CD8-positive, alpha-beta memory T cell (primary cell): ENCODE measurements around the gene UBQLN4. TPM values are rescaled to one million over a fixed set of nuclear protein-coding genes. Genes with fewer than 3 reads are reported as not detected.
A peak's percentile ranks its signal among the peaks of the same experiment; 100 is the strongest.

ENCODE experiments used
- CTCF ChIA-PET: fragments of 350-600 bp; sonication (Branson Sonifier 250); formaldehyde crosslinking; loops from one replicate; lab custom pipeline; 2021; ENCODE audit warnings: antibody characterized with exemption; lab: Charles Lee
- POLR2A ChIA-PET: fragments of 350-600 bp; sonication (Branson Sonifier 250); formaldehyde crosslinking; loops from one replicate; lab custom pipeline; 2021; ENCODE audit warnings: antibody characterized with exemption; lab: Charles Lee
- DNase-seq, 5 donors: peaks; one replicate each; pipeline versions ENCODE4 v3.0.0 to v3.0.0-alpha.2; 2020 to 2022; ENCODE audit warnings: mixed read lengths in 1 of 5
- H3K27ac ChIP-seq: one replicate; pipeline ENCODE4 v1.7.0; 2013; ENCODE audit warnings: low read depth, mild to moderate bottlenecking, low read length, moderate library complexity
- H3K27me3 ChIP-seq: 2 replicates; pipeline ENCODE4 v1.7.0; 2013; ENCODE audit warnings: low read length, mild to moderate bottlenecking; ENCODE audit not compliant: insufficient read depth, poor library complexity, severe bottlenecking
- H3K36me3 ChIP-seq: 2 replicates; pipeline ENCODE4 v1.7.0; 2013; ENCODE audit warnings: mild to moderate bottlenecking, low read length, moderate library complexity; ENCODE audit not compliant: insufficient read depth
- H3K4me1 ChIP-seq: 2 replicates; pipeline ENCODE4 v1.7.0; 2013; ENCODE audit warnings: mild to moderate bottlenecking, low read length, moderate library complexity; ENCODE audit not compliant: insufficient read depth
- H3K4me3 ChIP-seq: 2 replicates; pipeline ENCODE4 v1.7.0; 2013; ENCODE audit warnings: mild to moderate bottlenecking, low read length
- H3K9me3 ChIP-seq: 2 replicates; pipeline ENCODE4 v1.7.0; 2013; ENCODE audit warnings: mild to moderate bottlenecking, low read length
- H3K27ac Mint-ChIP-seq, 8 donors: one replicate each; pipeline ENCODE4 v1.8.0; 2020 to 2021; ENCODE audit warnings: mixed read lengths in 8 of 8, mild to moderate bottlenecking in 6 of 8, inconsistent platforms in 3 of 8, moderate library complexity in 3 of 8
- H3K27me3 Mint-ChIP-seq, 2 donors: one replicate each; pipeline ENCODE4 v1.8.0; 2020 to 2021; ENCODE audit warnings: mixed read lengths in 2 of 2, mild to moderate bottlenecking in 1 of 2, moderate library complexity in 1 of 2
- H3K36me3 Mint-ChIP-seq, 3 donors: one replicate each; pipeline ENCODE4 v1.8.0; 2020 to 2021; ENCODE audit warnings: mixed read lengths in 3 of 3, inconsistent platforms in 1 of 3, mild to moderate bottlenecking in 1 of 3
- H3K4me1 Mint-ChIP-seq, 3 donors: one replicate each; pipeline ENCODE4 v1.8.0; 2020 to 2021; ENCODE audit warnings: mixed read lengths in 3 of 3, inconsistent platforms in 1 of 3, mild to moderate bottlenecking in 1 of 3
- H3K4me3 Mint-ChIP-seq, 7 donors: one replicate each; pipeline ENCODE4 v1.8.0; 2020 to 2021; ENCODE audit warnings: mixed read lengths in 7 of 7, mild to moderate bottlenecking in 6 of 7, moderate library complexity in 4 of 7, inconsistent platforms in 2 of 7
- H3K9me3 Mint-ChIP-seq, 5 donors: one replicate each; pipeline ENCODE4 v1.8.0; 2020 to 2022; ENCODE audit warnings: mixed read lengths in 5 of 5, mild to moderate bottlenecking in 3 of 5, moderate library complexity in 2 of 5, inconsistent platforms in 1 of 5
- polyA plus RNA-seq: library from polyadenylated mRNA; unstranded; fragments of 300-500 nt; fragmentation: Illumina TruSeq; gene quantifications from one replicate; pipeline ENCODE4 v1.2.3, GENCODE V29; 2021
- total RNA-seq, 2 experiments: library from RNA; stranded (reverse); gene quantifications; one replicate each; pipeline ENCODE4 v1.2.3, GENCODE V29; 2021

Gene UBQLN4
- total and polyA plus RNA-seq, 3 experiments from 2014 or later: 15.6 to 61.9 (median 59.4) TPM

- no peaks in the 10 kb centered on the region for H3K36me3 ChIP-seq
- CTCF ChIA-PET: interaction anchor here (0.9 to 2.1 kb wide), 12 partner anchors 16 to 174 kb away, joined by 3 to 7 read pairs (median 3); partner anchors contain the start of gene KHDC4
These were observed 12.3 kb upstream of the UBQLN4 start for GRCh38 chr1:156065871-156066270.

GRCh38 chr1:156065212-156065611 lies 11.6 kb upstream of the UBQLN4 start:
- H3K4me3 ChIP-seq: no peak overlapping the region
- no peaks in the 10 kb centered on the region for H3K9me3 ChIP-seq
- POLR2A ChIA-PET: no interaction called here
- Mint-ChIP-seq H3K4me3 (peak overlapping the region in 1 of 7 donors; percentile 1), H3K27me3 (no peaks in the 10 kb centered on the region), H3K4me1 (peaks cover 3 to 7% (median 5%) of the 10 kb centered on the region in 3 donors), H3K36me3 (no peaks in the 10 kb centered on the region), H3K9me3 (no peaks in the 10 kb centered on the region), H3K27ac (peak overlapping the region in 3 of 8 donors; percentile 18 to 64 (median 41))
- no peaks in the 10 kb centered on the region for H3K36me3 ChIP-seq
- no peaks in the 10 kb centered on the region for H3K27me3 ChIP-seq
- CTCF ChIA-PET: interaction anchor here (0.9 to 2.1 kb wide), 5 partner anchors 16 to 127 kb away, joined by 3 to 6 read pairs (median 3); no protein-coding TSS in a partner anchor
- no peak for DNase-seq
- no peaks in the 10 kb centered on the region for H3K4me1 ChIP-seq
- no peak overlapping the region for H3K27ac ChIP-seq

More at GRCh38 chr1:156065871-156066270, 12.3 kb upstream of the UBQLN4 start:
- no peak overlapping the region for H3K27ac ChIP-seq
- no peaks in the 10 kb centered on the region for H3K27me3 ChIP-seq
- DNase-seq: no peak
- Mint-ChIP-seq H3K27ac (peak overlapping the region in 1 of 8 donors; percentile 33), H3K27me3 (no peaks in the 10 kb centered on the region), H3K4me1 (peaks cover 3 to 7% (median 5%) of the 10 kb centered on the region in 3 donors), H3K4me3 (no peak overlapping the region), H3K9me3 (no peaks in the 10 kb centered on the region), H3K36me3 (no peaks in the 10 kb centered on the region)
- H3K4me1 ChIP-seq: no peaks in the 10 kb centered on the region
- no peak overlapping the region for H3K4me3 ChIP-seq
- no peaks in the 10 kb centered on the region for H3K9me3 ChIP-seq
- POLR2A ChIA-PET: no interaction called here

- no peaks in the 10 kb centered on the region for H3K9me3 Mint-ChIP-seq
- Histone ChIP-seq H3K4me1 (no peaks in the 10 kb centered on the region), H3K9me3 (no peaks in the 10 kb centered on the region), H3K27ac (no peak overlapping the region), H3K4me3 (no peak overlapping the region), H3K36me3 (no peaks in the 10 kb centered on the region), H3K27me3 (no peaks in the 10 kb centered on the region)
- POLR2A ChIA-PET: no interaction called here
- CTCF ChIA-PET: interaction anchor here (1.0 to 2.1 kb wide), 2 partner anchors 32 to 37 kb away, joined by 3 to 4 read pairs; no protein-coding TSS in a partner anchor
- no peak overlapping the region for H3K4me3 Mint-ChIP-seq
- no peak for DNase-seq
- H3K27ac Mint-ChIP-seq: peak overlapping the region in 1 of 8 donors; percentile 19
- H3K4me1 Mint-ChIP-seq: peaks cover 3 to 7% (median 5%) of the 10 kb centered on the region in 3 donors
- H3K36me3 Mint-ChIP-seq: no peaks in the 10 kb centered on the region
- H3K27me3 Mint-ChIP-seq: no peaks in the 10 kb centered on the region
These were observed 11.0 kb upstream of the UBQLN4 start for GRCh38 chr1:156064615-156065014.

- DNase-seq: no peak
- Mint-ChIP-seq H3K4me3 (no peak overlapping the region), H3K36me3 (no peaks in the 10 kb centered on the region), H3K4me1 (peaks cover 3 to 7% (median 5%) of the 10 kb centered on the region in 3 donors), H3K27ac (no peak overlapping the region), H3K9me3 (no peaks in the 10 kb centered on the region), H3K27me3 (no peaks in the 10 kb centered on the region)
- Histone ChIP-seq H3K9me3 (no peaks in the 10 kb centered on the region), H3K27ac (no peak overlapping the region), H3K4me1 (no peaks in the 10 kb centered on the region), H3K4me3 (no peak overlapping the region), H3K36me3 (no peaks in the 10 kb centered on the region), H3K27me3 (no peaks in the 10 kb centered on the region)
- CTCF ChIA-PET: no interaction called here
- POLR2A ChIA-PET: interaction anchor here (0.6 kb wide), 1 partner anchor 133 kb away, joined by 5 read pairs; no protein-coding TSS in a partner anchor
These were observed 10.3 kb upstream of the UBQLN4 start for GRCh38 chr1:156063997-156064285.

- no peak for DNase-seq
- Histone ChIP-seq H3K27ac (no peak overlapping the region), H3K9me3 (no peaks in the 10 kb centered on the region), H3K36me3 (no peaks in the 10 kb centered on the region), H3K4me1 (no peaks in the 10 kb centered on the region), H3K27me3 (no peaks in the 10 kb centered on the region), H3K4me3 (no peak overlapping the region)
- Mint-ChIP-seq H3K9me3 (no peaks in the 10 kb centered on the region), H3K4me1 (peaks cover 3 to 7% (median 7%) of the 10 kb centered on the region in 3 donors), H3K36me3 (peaks cover 0 to 14% (median 1%) of the 10 kb centered on the region in 3 donors), H3K27ac (peak overlapping the region in 1 of 8 donors; percentile 42), H3K4me3 (no peak overlapping the region), H3K27me3 (no peaks in the 10 kb centered on the region)
- ChIA-PET CTCF (no interaction called here), POLR2A (no interaction called here)
These were observed 8.6 kb upstream of the UBQLN4 start for GRCh38 chr1:156062189-156062588.

GRCh38 chr1:156060937-156061636 lies 7.5 kb upstream of the UBQLN4 start, which contains the start of gene RAB25:
Gene RAB25 (plus strand): TSS chr1:156061160. CDS start chr1:156061401, 241 bp downstream.
- Mint-ChIP-seq H3K27me3 (no peaks in the 10 kb centered on the region), H3K4me1 (peaks cover 4 to 9% (median 6%) of the 10 kb centered on the region in 3 donors), H3K4me3 (no peak within 1 kb of the TSS), H3K27ac (peak within 1 kb of the TSS in 1 of 8 donors; percentile 6), H3K36me3 (peaks cover 0 to 19% (median 1%) of the 10 kb centered on the region in 3 donors), H3K9me3 (no peaks in the 10 kb centered on the region)
- ChIA-PET POLR2A (no interaction called here), CTCF (no interaction called here)
- no peak for DNase-seq
- H3K27me3 ChIP-seq: no peaks in the 10 kb centered on the region
- H3K36me3 ChIP-seq: no peaks in the 10 kb centered on the region
- H3K9me3 ChIP-seq: no peaks in the 10 kb centered on the region
- no peak within 1 kb of the TSS for H3K27ac ChIP-seq
- H3K4me1 ChIP-seq: no peaks in the 10 kb centered on the region
- H3K4me3 ChIP-seq: no peak within 1 kb of the TSS

- peak in 1 of 5 donors; percentile 8 for DNase-seq
- Mint-ChIP-seq H3K4me3 (peak overlapping the region in 6 of 7 donors; percentile 12 to 93 (median 49)), H3K4me1 (peaks cover 29 to 43% (median 34%) of the 10 kb centered on the region in 3 donors), H3K9me3 (no peaks in the 10 kb centered on the region), H3K36me3 (peaks cover 0 to 34% (median 1%) of the 10 kb centered on the region in 3 donors), H3K27me3 (no peaks in the 10 kb centered on the region), H3K27ac (peak overlapping the region in 1 of 8 donors; percentile 30)
- Histone ChIP-seq H3K9me3 (no peaks in the 10 kb centered on the region), H3K4me1 (peaks cover 16% of the 10 kb centered on the region), H3K27ac (no peak overlapping the region), H3K27me3 (no peaks in the 10 kb centered on the region), H3K4me3 (no peak overlapping the region), H3K36me3 (no peaks in the 10 kb centered on the region)
- CTCF ChIA-PET: no interaction called here
- POLR2A ChIA-PET: interaction anchor here (0.6 kb wide), 1 partner anchor 434 kb away, joined by 10 read pairs; no protein-coding TSS in a partner anchor
These were observed 2.8 kb upstream of the UBQLN4 start for GRCh38 chr1:156056326-156056849.
